GM12891 (cell line): ENCODE measurements around the gene FAM193A.

Source experiments
- PAX5 ChIP-seq: IDR thresholded peaks from 2 replicates; pipeline ENCODE4 v1.6.1; 2011; ENCODE audit warnings: low read length, moderate library complexity, mild to moderate bottlenecking; ENCODE audit not compliant: insufficient read depth, severe bottlenecking
- POLR2A ChIP-seq: IDR thresholded peaks from 2 replicates; pipeline ENCODE4 v1.6.1; 2011; ENCODE audit warnings: low read depth, low read length, control low read depth
- POLR2AphosphoS5 ChIP-seq: IDR thresholded peaks from 2 replicates; pipeline ENCODE4 v1.6.1; 2011; ENCODE audit warnings: low read depth, low read length, control low read depth
- POU2F2 ChIP-seq: IDR thresholded peaks from 2 replicates; pipeline ENCODE4 v1.6.1; 2011; ENCODE audit warnings: low read depth, mild to moderate bottlenecking, control low read depth, low read length, moderate library complexity
- SPI1 ChIP-seq: IDR thresholded peaks from 2 replicates; pipeline ENCODE4 v1.6.1; 2011; ENCODE audit warnings: low read depth, low read length, control low read depth
- TAF1 ChIP-seq: IDR thresholded peaks from 2 replicates; pipeline ENCODE4 v1.6.1; 2011; ENCODE audit warnings: low read depth, low read length, control low read depth

DNA sequence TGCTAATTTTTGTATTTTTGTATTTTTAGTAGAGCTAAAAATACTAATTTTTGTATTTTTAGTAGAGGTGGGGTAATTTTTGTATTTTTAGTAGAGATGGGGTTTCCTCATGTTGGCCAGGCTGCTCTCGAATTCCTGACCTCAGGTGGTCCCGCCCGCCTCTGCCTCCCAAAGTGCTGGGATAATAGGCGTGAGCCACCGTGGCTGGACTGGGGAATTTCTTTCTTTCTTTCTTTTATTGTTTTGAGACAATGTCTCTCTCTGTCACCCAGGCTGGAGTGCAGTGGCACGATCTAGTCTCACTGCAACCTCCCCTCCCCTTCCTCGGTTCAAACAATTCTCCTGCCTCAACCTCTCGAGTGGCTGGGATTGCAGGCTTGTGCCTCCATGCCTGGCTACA is 83.0 kb downstream of the FAM193A start:
- TF ChIP-seq POLR2A = no peak
- TF ChIP-seq POLR2AphosphoS5 = no peak
- TF ChIP-seq TAF1 = no peak
- no peak for TF ChIP-seq POU2F2
- no peak for TF ChIP-seq SPI1
- TF ChIP-seq PAX5 = no peak
